HG03045 (cell line): ENCODE data around the gene GCA.

Experiments used
- ATAC-seq: cut with Tn5 transposase; IDR thresholded peaks from one replicate; pipeline ENCODE4 v1.9.1; 2021; ENCODE audit warnings: mild to moderate bottlenecking, moderate library complexity; ENCODE audit not compliant: unreplicated experiment

GCA gene

GRCh38 chr2:162401871-162402270 is 57.9 kb downstream of the GCA start:
- ATAC-seq = no peak

DNA sequence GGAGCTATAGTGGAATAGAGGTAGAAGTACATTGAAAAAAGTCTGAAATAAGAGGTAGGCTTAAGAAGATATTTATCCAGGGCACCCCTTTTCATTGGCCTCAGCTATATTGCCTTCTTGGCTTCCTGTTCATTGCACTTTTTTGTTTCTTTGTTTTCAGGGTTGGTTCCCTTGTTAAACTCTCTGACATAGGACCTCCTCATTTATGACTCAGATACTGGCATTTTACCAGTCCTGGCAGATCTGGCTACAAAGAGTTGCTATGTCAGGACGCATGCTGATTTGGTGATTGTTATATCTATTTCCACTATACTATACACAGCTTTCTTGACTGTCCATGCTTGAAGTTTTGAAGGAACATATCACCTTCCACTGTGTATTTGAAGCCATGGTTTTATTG is 60.0 kb downstream of the GCA start:
- ATAC-seq = no peak
